Smooth muscle cell of the pulmonary artery (primary cell): ENCODE data around the gene FAM219A. TPM values are rescaled to one million over a fixed set of nuclear protein-coding genes. Genes with fewer than 3 reads are reported as not detected.

Experiments used
- total RNA-seq: library from RNA; depleted of rRNA; stranded (reverse); fragments of >200 nt; gene quantifications from 2 replicates; pipeline ENCODE4 v1.2.3, GENCODE V29; 2014

FAM219A gene
- 12.5 and 21.2 TPM in 2 replicates for total RNA-seq

DNA sequence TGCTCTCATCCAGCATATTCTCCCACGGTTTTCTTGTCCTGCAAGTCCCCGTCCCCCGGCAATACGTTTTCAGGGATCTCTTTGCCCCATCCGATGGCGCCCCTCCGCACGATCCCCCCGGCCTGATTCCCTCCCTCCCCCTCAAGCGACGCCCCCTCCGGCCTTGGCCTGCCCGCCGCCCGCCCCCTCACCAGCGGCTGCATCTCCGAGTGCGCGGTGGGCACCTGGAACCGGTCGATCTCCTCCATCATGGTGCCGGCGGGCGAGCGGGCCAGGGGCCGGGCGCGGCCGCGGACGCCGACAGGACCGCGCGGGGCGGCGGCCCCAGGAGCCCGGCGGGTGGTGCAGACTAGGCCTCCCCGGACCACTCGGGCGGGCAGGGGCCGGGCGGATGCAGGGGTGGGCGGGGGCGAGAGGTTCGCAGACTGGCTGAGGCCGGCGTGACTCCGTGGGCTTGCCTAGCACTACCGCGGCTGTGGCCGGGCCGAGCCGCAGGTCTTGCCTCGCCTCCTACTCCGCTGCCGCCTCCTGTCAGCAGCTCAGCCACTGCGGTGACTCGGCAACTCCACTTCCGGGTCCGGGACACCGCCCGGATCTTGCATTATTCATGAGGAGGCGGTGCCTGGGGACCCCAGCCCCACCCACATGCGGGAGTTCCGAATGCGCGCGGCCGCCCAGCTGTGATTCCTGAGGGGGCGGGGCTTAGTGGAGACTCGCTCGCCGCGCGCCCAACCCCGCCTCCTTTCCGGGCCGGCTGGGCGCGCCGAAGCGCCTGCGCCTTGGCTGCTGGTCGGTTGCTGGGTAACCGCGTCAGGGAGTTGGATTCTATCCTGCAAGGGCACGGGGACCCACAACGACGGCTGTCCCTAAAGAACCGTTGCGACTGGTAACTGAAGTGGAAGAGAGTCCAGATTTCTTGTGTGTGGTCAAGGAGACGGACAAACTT, at the start of gene FAM219A, which contains the start of gene DNAI1:
TSS of gene FAM219A (minus strand) at position 558 of the 946 bp plus-strand sequence. CDS start at position 251, 307 bp downstream.
TSS of gene DNAI1 (plus strand) at position 793 of the 946 bp plus-strand sequence. CDS start 201 bp downstream, outside the sequence.

DNA sequence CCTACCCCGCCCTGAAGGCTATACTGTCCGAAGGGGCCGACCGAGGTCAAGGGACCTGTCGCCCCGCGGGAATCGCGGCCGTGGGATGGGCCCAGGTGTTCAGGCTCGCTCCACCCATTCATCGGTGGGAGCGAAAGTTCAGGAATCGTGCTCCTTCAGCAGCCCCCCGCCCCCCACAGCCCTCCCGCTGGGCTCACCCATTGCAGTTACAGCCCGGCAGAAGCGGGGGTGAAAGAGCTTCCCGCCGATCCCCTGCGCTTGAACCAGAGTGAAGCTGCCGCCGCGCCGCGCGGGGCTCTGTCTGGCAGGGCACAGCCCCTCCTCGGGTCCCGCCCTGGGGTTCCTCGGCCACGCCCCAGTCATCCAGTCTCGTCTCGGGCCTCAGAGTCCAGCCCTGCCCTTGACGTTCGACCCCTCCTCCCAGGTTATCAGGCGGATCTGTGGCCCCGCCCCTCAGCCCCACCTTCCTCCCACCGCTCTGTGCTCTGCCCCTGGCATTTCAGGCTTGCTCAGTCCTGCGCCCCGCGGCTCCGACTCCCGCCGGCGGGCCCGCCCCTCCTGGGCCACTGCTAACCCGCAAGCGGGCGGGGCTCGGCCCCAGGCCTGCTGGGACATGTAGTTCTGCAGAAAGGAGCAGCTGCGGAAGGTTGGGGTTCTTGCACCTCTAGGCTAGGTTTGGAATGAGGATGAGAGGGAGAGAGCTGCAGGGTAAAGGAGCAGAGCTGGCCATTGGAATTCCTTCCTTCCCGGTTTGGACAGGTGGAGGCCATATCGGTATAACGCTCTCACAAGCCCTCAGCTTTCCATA, 81.6 kb downstream of the FAM219A start, which contains the start of gene MYORG:
TSS of gene MYORG (minus strand) at position 303 of the 808 bp plus-strand sequence. CDS start 3,955 bp downstream, outside the sequence.

Other genes with a start within 250 kb of the FAM219A start
- gene KIF24, start 129.3 kb downstream of the FAM219A start, total RNA-seq: 0.76 and 1.2 TPM in 2 replicates
- 15.6 and 19.8 TPM in 2 replicates for gene NUDT2, start 129.0 kb downstream of the FAM219A start, total RNA-seq
- 2.2 and 2.5 TPM in 2 replicates for gene MYORG, start 81.7 kb downstream of the FAM219A start, total RNA-seq
- 0.03 TPM in 1 of 2 replicates, not detected in the other for gene DNAI1, start 235 bp upstream of the FAM219A start, total RNA-seq
- gene ENHO, start 64.4 kb upstream of the FAM219A start, total RNA-seq: 0.13 TPM in 1 of 2 replicates, not detected in the other
- 0.07 TPM in 1 of 2 replicates, not detected in the other for gene CNTFR, start 131.2 kb upstream of the FAM219A start, total RNA-seq
- 14.6 and 15.1 TPM in 2 replicates for gene RPP25L, start 153.5 kb upstream of the FAM219A start, total RNA-seq
- gene DCTN3, start 161.9 kb upstream of the FAM219A start, total RNA-seq: 67.4 and 102 TPM in 2 replicates
- gene ARID3C, start 170.5 kb upstream of the FAM219A start, total RNA-seq: 0.13 and 0.36 TPM in 2 replicates
- gene SIGMAR1, start 179.2 kb upstream of the FAM219A start, total RNA-seq: 72.6 and 108 TPM in 2 replicates
- gene GALT, start 188.1 kb upstream of the FAM219A start, total RNA-seq: 34.2 and 41.8 TPM in 2 replicates
- 14.2 and 26.6 TPM in 2 replicates for gene IL11RA, start 193.6 kb upstream of the FAM219A start, total RNA-seq
- 0.17 TPM in 1 of 2 replicates, not detected in the other for gene CCL27, start 204.1 kb upstream of the FAM219A start, total RNA-seq
- gene CCL19, start 232.7 kb upstream of the FAM219A start, total RNA-seq: not detected in 2 replicates